DMS114 treated with DMSO at 0.1 percent for 48 hours (cell line): ENCODE results near the gene MRPL14.
"Not testable (repeated sequence)": the region's sequence is repeated elsewhere in the genome, so short reads cannot be mapped to it uniquely, and the experiment has no call there.

Source experiments
- DNase-seq: peaks from one replicate; lab custom pipeline; 2025; ENCODE audit not compliant: unreplicated experiment; lab: John Stamatoyannopoulos, UW

Gene MRPL14

GRCh38 chr6:44102527-44102926 is 24.7 kb downstream of the MRPL14 start:
- DNase-seq = no peak

GRCh38 chr6:44101832-44102231 is 25.4 kb downstream of the MRPL14 start:
- DNase-seq = no peak

GRCh38 chr6:44100088-44100550 is 27.1 kb downstream of the MRPL14 start:
- DNase-seq = peak; percentile 44

GRCh38 chr6:44099192-44099591 is 28.1 kb downstream of the MRPL14 start:
- no peak for DNase-seq

GRCh38 chr6:44097782-44098317 is 29.4 kb downstream of the MRPL14 start:
- DNase-seq = no peak

DNA sequence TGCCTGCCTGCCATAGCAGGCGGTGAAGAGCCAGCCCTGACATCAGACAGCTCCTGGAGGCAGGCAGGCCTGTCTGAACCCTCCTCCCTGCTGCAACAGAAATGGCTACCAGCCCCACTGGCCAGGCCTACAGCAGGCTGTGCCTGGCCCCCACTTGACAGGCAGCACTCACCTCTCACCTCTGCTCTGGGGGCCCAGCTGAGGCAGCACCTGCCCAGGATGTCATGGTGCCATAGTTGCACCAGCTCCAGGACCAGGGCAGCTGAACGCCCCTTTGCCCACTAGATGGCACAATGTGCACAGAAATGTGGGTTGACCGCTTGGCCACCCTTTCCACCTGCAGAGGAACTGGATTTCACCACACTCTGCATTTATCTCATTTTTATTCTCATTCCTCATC is 30.6 kb downstream of the MRPL14 start:
- DNase-seq = peak; percentile 58

DNA sequence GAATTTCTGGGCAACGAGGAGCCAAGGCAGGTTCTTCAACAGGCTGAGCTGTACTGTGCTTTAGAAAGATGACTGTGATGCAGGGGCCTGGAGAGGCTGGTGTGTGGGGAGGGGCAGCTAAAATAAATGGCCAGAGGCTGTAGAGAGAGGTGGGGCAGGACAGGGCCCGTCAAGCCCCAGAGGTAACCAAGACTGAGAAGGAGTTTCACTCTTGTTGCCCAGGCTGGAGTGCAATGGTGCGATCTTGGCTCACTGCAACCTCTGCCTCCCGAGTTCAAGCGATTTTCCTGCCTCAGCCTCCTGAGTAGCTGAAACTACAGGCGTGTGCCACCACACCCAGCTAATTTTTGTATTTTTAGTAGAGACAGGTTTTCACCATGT is 32.0 kb downstream of the MRPL14 start:
- not testable (repeated sequence) for DNase-seq

DNA sequence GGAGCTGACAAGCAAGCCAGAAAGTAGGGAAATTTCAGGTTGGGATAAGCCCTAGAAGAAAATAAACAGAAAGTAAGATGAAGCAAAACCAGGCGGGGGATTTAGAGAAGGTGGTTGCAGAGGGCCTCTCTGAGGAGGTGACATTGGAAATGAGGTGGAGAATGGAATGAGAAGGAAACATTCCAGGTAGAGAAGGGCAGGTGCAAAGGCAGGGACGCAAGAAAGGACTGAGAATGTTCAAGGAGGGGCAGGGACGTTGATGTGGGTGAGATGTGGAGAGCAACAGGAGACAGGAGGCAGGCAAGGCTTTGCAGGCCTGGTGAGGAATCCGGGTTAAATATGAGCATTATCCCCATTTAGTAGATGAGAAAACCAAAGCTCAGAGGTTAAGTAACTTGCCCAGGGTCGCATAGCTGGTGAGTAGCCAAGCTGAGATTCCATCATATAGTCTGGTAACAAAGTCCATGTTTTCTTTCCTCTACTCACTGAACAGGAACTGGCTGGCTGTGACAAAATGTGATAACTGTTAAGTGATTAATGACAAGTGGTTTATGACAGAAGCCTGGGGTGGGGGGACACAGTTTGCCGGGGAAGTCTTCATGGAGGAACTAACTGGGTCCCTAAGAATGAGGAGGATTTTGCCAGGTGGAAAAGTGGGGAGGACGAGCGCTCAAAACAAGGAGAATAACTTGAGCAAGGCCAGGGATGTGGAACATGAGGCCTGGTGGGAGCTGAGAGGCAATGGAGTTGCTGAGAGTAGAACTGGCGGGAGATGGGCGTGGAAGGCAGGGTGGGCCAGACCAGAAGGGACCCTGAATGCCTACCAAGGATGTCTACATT is 32.6 kb downstream of the MRPL14 start:
- no peak for DNase-seq

- no peak for DNase-seq
These were observed 33.4 kb downstream of the MRPL14 start for GRCh38 chr6:44093750-44094402.

DNA sequence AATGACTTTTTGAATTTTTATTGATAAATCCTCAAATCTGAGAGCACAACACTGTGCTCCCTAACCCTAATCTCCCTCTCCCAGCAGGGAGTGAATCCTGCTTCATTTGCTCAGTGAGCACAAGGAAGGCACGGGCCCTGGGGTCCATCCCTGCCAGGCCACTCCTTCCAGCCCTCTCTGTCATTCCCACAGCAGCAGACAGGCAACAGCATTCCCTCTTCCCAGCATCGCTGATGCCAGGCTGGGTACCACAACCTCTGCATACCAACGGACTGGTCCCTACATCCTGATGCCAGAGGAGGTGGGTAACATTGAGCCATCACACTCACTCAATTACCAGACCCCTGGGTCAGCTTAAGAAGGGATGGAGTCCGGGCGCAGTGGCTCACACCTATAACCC is 34.2 kb downstream of the MRPL14 start:
- no peak for DNase-seq

- no peak for DNase-seq
These were observed 35.0 kb downstream of the MRPL14 start for GRCh38 chr6:44091981-44092884.

DNA sequence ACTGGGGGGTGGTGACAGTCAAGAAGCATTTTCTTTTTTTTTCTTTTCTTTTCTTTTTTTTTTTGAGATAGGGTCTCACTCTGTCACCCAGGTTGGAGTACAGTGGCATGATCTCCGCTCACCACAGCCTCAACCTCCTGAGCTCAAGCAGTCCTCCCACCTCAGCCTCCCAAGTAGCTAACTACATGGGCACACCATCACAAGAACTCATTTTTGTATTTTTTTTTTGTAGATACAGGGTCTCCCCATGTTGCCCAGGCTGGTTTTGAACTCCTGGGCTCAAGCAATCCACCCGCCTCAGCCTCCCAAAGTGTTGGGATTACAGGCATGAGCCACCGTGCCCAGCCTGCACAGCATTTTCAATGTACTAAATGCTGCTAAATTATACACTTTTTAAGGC is 35.9 kb downstream of the MRPL14 start:
- not testable (repeated sequence) for DNase-seq

- DNase-seq = no peak
These were observed 36.8 kb downstream of the MRPL14 start for GRCh38 chr6:44090465-44090864.

GRCh38 chr6:44088827-44089590 is 38.2 kb downstream of the MRPL14 start:
- DNase-seq = no peak

- DNase-seq = no peak
These were observed 39.6 kb downstream of the MRPL14 start for GRCh38 chr6:44087623-44088022.

DNA sequence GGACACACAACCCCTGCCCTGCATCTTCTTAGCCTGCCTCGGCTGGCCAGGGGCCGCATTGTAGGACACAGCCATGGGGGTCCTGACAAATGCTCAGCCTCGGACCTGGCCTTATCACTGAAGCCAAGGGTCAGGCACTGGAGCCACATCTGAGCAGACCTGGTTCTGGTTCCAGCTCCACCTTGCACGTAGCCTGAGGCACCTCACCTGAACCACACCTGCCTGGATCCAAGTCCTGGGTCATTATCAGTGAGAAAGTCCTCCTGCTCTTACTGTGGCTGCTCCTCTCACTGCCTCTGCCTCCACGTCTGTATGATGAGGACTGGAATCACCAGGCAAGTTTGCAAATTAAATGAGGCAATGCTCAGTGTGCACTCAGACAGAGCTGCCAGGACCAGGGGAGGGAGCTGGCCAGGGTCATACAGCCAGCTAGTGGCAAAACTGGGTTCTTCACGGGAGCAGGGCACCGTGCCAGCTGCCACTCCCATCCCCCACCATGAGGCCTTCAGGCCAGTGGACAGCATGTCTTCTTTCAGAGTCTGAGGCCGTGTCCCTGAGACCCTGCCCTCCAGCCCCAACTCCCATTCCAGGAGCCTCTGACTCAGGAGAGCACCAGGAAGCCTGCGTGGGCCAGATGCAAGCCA is 40.2 kb downstream of the MRPL14 start:
- DNase-seq = no peak

DNA sequence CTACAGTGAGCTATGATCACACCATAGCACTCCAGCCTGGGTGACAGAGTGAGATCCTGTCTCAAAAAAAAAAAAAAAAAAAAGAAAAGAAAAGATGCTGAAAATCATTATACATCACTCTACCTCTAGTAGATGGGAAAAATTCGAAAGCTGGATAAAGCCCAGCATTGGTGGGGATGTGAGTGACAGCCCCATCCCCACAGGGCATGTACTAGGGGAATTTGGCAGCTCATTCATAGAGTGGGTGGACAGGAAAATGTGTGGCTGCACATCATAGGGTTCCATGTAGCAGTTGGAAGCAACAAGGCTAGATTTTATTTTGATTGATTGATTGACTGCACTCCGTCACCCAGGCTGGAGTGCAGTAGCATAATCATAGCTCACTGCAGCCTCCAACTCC is 42.0 kb downstream of the MRPL14 start:
- DNase-seq = no peak

DNA sequence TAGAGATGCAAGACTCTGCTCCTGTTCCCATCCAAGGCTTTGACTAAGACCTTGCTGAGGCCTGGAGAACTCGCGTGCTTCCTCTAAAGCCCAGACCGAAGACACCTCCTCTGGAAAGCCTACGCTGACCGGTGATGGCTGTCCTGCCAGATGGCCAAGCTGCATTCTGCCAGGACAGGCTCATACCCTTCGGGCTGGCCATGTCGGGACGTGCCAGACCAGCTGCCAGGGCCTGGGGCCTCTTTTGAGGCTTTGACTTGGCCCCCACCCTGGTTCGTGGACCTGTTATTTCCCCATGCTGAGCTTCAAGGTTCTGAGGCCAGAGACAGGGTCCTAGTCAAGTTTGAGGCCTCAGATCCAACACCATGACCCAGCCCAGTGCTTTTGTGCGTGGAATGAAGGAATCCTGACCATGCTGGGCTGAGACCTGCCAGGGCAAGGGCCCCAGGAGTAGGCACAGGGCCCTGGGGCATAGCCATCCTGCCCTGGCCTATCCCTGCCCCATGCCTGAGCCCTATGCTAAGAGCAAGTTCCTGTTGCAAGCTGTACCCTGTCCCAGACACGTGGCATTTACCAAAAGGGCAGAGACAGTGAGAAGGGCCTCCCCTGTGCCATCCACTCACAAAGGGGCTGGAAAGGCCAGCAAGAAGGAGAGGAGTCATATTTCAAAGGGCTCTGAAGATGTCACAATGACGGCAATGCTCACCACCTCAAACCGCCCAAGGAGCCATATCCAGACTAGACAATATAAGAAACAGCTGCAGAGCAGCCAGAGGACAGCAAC is 42.8 kb downstream of the MRPL14 start:
- DNase-seq = no peak

- no peak for DNase-seq
These were observed 44.4 kb downstream of the MRPL14 start for GRCh38 chr6:44082872-44083321.
